Subcutaneous abdominal adipose tissue (tissue), 5 donors: ENCODE data around the gene ATXN1.

Experiments used
- H3K27ac ChIP-seq: one replicate; pipeline ENCODE4 v1.7.0; 2013; ENCODE audit warnings: low read depth, mild to moderate bottlenecking, inconsistent platforms, low read length, moderate library complexity
- H3K27me3 ChIP-seq, 5 donors: one replicate each; pipeline ENCODE4 v1.7.0; 2013; ENCODE audit warnings: low read length in 5 of 5, inconsistent platforms in 1 of 5; ENCODE audit not compliant: control insufficient read depth in 5 of 5, insufficient read depth in 4 of 5
- H3K36me3 ChIP-seq, 5 donors: one replicate each; pipeline ENCODE4 v1.7.0; 2013; ENCODE audit warnings: low read length in 5 of 5; ENCODE audit not compliant: control insufficient read depth in 5 of 5, insufficient read depth in 5 of 5
- H3K4me1 ChIP-seq, 5 donors: one replicate each; pipeline ENCODE4 v1.7.0; 2013; ENCODE audit warnings: low read length in 5 of 5, mild to moderate bottlenecking in 3 of 5, moderate library complexity in 1 of 5; ENCODE audit not compliant: control insufficient read depth in 5 of 5, insufficient read depth in 5 of 5
- H3K4me3 ChIP-seq, 5 donors: one replicate each; pipeline ENCODE4 v1.7.0; 2013; ENCODE audit warnings: low read length in 5 of 5, low read depth in 1 of 5
- H3K9ac ChIP-seq, 5 donors: one replicate each; pipeline ENCODE4 v1.7.0; 2013; ENCODE audit warnings: low read length in 5 of 5, mild to moderate bottlenecking in 4 of 5, moderate library complexity in 3 of 5
- H3K9me3 ChIP-seq, 5 donors: one replicate each; pipeline ENCODE4 v1.7.0; 2013; ENCODE audit warnings: low read length in 5 of 5; ENCODE audit not compliant: control insufficient read depth in 5 of 5
- donor health status: healthy.
- donor health status: healthy.
- donor health status: healthy.
- donor health status: healthy.
- donor health status: healthy.

The ATXN1 gene

DNA sequence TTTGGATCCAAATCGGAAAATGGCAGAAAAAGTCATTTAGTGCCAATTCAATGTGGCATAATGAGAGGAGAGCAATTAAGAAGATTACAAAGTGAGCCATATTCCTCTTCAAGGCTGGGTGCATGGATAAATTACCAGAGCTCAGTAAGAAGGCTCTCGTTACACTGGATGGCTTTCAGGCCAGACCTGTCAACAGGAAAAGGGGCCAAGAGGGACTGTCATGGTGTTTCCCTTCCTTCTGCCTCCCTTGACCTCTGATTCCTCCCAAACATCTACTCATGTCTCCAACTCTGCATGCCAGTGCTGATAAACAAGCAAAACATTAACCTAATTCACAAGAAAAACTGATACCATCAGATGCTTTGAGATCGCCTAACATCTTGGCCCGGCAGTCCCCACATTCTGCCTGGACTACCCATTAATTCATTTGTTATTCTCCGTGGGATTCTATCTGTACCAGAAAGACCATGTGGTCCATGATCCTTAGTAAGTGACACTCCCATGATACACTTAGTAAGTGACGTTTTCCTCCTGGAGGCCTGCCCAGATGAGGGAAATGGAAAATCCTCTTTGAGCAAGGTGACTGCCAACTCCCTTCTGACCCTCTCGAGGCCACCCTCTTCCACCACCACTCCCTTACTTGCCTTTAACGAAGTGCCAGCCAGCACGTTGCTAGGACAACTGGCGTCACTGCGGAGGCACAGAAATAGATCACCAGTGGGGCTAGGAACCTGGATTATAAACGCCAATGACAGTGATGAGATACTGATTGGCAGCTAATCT is 283.7 kb downstream of the ATXN1 start:
- Histone ChIP-seq H3K9ac (no peak overlapping the region), H3K27ac (no peak overlapping the region), H3K36me3 (peaks cover 0 to 3% (median 0%) of the 10 kb centered on the region in 5 donors), H3K27me3 (no peaks in the 10 kb centered on the region), H3K4me3 (no peak overlapping the region), H3K4me1 (peaks cover 0 to 5% (median 0%) of the 10 kb centered on the region in 5 donors), H3K9me3 (peaks cover 0 to 4% (median under 1%) of the 10 kb centered on the region in 5 donors)

DNA sequence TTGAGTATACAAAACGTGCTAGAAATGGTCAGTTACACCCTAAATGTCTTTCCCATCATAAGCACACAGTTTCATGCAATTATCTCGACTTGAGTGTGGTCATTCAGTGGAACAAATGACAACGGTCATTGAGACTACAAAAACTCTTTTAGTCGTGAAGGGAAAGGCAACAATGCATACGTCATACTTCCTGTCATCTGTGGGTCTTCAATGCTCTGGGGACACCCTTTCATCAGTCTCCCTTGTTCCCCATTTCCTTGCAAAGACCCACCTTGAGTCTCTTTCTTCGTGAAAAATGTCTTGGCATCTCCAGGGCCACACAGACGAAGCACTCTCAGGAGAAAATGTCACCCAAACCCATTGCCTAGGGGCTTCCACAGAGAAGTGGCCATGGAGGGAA is 284.4 kb downstream of the ATXN1 start:
- H3K4me3 ChIP-seq, result no peak overlapping the region
- no peak overlapping the region for H3K27ac ChIP-seq
- H3K9ac ChIP-seq, result no peak overlapping the region
- no peaks in the 10 kb centered on the region for H3K9me3 ChIP-seq
- no peaks in the 10 kb centered on the region for H3K27me3 ChIP-seq
- H3K36me3 ChIP-seq, result no peaks in the 10 kb centered on the region
- peaks cover 0 to 5% (median 0%) of the 10 kb centered on the region in 5 donors for H3K4me1 ChIP-seq

- H3K36me3 ChIP-seq, result no peaks in the 10 kb centered on the region
- H3K9ac ChIP-seq, result no peak overlapping the region
- peaks cover 0 to 5% (median 0%) of the 10 kb centered on the region in 5 donors for H3K4me1 ChIP-seq
- H3K4me3 ChIP-seq, result no peak overlapping the region
- H3K27me3 ChIP-seq, result no peaks in the 10 kb centered on the region
- H3K27ac ChIP-seq, result no peak overlapping the region
- H3K9me3 ChIP-seq, result no peaks in the 10 kb centered on the region
Measured at GRCh38 chr6:16475494-16475781, 285.8 kb downstream of the ATXN1 start.

GRCh38 chr6:16474772-16475493 is 286.3 kb downstream of the ATXN1 start:
- H3K9ac ChIP-seq, result no peak overlapping the region
- H3K27me3 ChIP-seq, result no peaks in the 10 kb centered on the region
- H3K4me1 ChIP-seq, result peaks cover 0 to 5% (median 0%) of the 10 kb centered on the region in 5 donors
- no peaks in the 10 kb centered on the region for H3K36me3 ChIP-seq
- H3K9me3 ChIP-seq, result no peaks in the 10 kb centered on the region
- no peak overlapping the region for H3K4me3 ChIP-seq
- no peak overlapping the region for H3K27ac ChIP-seq

- Histone ChIP-seq H3K9me3 (no peaks in the 10 kb centered on the region), H3K9ac (no peak overlapping the region), H3K4me1 (peaks cover 0 to 5% (median 0%) of the 10 kb centered on the region in 5 donors), H3K4me3 (no peak overlapping the region), H3K27ac (no peak overlapping the region), H3K36me3 (no peaks in the 10 kb centered on the region), H3K27me3 (no peaks in the 10 kb centered on the region)
Measured at GRCh38 chr6:16473908-16474771, 287.1 kb downstream of the ATXN1 start.

DNA sequence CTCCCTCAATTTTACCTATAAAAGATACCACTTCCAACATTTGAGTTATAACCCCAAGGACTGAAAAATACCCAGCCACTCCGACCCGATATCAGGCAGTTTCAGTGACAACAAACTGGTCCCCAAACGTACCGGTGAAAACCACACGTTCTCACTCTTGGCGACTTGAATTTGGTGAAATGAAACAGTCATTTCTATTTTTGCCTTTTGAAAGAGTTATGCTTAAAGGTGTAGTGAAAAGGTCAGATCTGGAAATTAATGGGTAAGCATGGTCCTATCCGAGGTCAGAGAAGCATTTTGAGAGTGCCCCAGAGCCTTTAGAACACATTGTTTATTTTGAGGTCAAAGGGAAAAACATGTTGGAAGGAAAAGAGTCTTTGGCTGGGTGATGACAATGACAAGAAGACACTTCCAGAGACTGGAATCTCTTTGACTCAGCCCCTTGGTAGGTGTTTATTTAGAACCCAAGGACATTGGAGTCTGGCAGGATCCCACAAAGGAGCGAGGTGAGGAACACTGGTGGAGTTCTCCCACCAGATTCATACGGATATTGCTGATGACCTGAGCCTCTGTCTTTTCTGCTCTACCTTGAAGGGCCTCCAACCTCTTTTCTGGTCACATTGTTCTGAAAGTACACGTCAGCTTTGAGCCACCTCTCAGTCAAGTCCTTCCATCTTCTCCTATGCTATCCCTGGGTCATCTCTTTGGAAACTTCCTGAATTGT is 287.9 kb downstream of the ATXN1 start:
- Histone ChIP-seq H3K27me3 (no peaks in the 10 kb centered on the region), H3K36me3 (no peaks in the 10 kb centered on the region), H3K27ac (no peak overlapping the region), H3K4me1 (peaks cover 0 to 5% (median 0%) of the 10 kb centered on the region in 5 donors), H3K9ac (no peak overlapping the region), H3K9me3 (no peaks in the 10 kb centered on the region), H3K4me3 (no peak overlapping the region)

GRCh38 chr6:16472349-16473069 is 288.8 kb downstream of the ATXN1 start:
- Histone ChIP-seq H3K9ac (no peak overlapping the region), H3K27ac (no peak overlapping the region), H3K4me3 (no peak overlapping the region), H3K4me1 (no peaks in the 10 kb centered on the region), H3K27me3 (no peaks in the 10 kb centered on the region), H3K36me3 (no peaks in the 10 kb centered on the region), H3K9me3 (no peaks in the 10 kb centered on the region)

DNA sequence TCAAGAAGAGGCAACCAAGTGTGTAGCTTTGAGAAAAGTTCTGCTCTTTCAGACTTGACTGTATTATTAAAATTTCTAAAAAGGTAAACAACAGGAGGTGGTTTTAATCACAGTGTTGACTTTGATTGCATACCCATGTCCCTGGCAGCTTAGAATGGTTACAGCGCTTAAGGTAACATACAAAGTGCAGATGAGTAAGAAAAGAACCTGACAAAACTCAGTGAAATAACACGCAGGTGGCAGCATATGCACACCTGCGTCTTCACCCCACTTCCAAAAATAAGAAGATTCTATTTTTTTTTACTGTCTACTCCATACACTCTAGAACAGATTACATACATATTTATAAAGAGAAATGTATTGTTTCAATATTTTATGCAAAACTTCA is 289.4 kb downstream of the ATXN1 start:
- H3K4me3 ChIP-seq, result no peak overlapping the region
- no peak overlapping the region for H3K9ac ChIP-seq
- no peak overlapping the region for H3K27ac ChIP-seq
- no peaks in the 10 kb centered on the region for H3K27me3 ChIP-seq
- H3K9me3 ChIP-seq, result no peaks in the 10 kb centered on the region
- H3K4me1 ChIP-seq, result no peaks in the 10 kb centered on the region
- H3K36me3 ChIP-seq, result no peaks in the 10 kb centered on the region

DNA sequence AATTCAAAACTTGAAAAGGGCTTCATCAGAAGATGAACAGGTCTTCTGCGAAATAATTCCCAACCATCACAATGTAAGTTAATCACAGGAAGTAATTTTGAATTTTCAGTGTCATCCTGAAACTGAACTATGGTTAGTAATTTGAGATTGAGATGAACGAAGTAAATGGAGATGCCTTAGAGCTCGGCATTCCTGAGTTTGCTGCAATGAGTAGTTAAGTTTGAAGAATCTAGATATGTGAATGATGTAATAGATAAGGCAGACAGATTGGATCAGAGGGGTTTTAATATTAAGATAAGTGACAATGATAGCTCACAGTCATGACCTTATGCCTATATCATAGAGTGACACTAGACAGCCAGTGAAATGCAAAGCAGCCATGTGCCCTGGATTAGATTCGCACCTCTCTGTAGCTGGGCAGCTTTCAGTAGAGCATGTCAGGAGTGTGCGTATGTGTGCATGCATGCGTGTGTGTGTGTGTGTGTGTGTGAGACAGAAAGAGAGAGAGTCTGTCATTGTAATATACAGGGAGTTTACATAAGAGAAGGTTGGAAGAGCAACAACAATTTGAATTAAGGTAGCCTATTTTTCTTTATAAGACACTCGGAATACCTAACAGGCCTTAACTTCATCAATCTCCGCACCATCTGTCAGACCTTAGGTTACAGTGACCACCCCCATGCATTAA is 289.9 kb downstream of the ATXN1 start:
- Histone ChIP-seq H3K9me3 (no peaks in the 10 kb centered on the region), H3K9ac (no peak overlapping the region), H3K4me3 (no peak overlapping the region), H3K36me3 (no peaks in the 10 kb centered on the region), H3K27ac (no peak overlapping the region), H3K4me1 (no peaks in the 10 kb centered on the region), H3K27me3 (no peaks in the 10 kb centered on the region)
